IPS DF 6.9 (cell line): ENCODE data around the gene TNS4.

Source experiments
- DNase-seq: peaks from one replicate; pipeline ENCODE4 v3.0.0-alpha.2; 2013; ENCODE audit warnings: low read depth, low spot score
- H3K27ac ChIP-seq: one replicate; pipeline ENCODE4 v1.5.1; 2013; ENCODE audit warnings: low read length, control low read depth
- H3K27me3 ChIP-seq: 2 replicates; pipeline ENCODE4 v1.6.1; 2013; ENCODE audit warnings: mild to moderate bottlenecking, low read length; ENCODE audit not compliant: control insufficient read depth, insufficient read depth
- H3K36me3 ChIP-seq: 2 replicates; pipeline ENCODE4 v1.6.1; 2013; ENCODE audit warnings: low read length; ENCODE audit not compliant: control insufficient read depth, insufficient read depth
- H3K4me1 ChIP-seq: 2 replicates; pipeline ENCODE4 v1.6.1; 2013; ENCODE audit warnings: low read length; ENCODE audit not compliant: control insufficient read depth, insufficient read depth
- H3K4me3 ChIP-seq: 2 replicates; pipeline ENCODE4 v1.5.1; 2013; ENCODE audit warnings: mild to moderate bottlenecking, low read length
- H3K9me3 ChIP-seq: 2 replicates; pipeline ENCODE4 v1.6.1; 2013; ENCODE audit warnings: low read length, inconsistent platforms; ENCODE audit not compliant: control insufficient read depth, insufficient read depth
- WGBS: extraction: QIAGEN DNeasy Blood & Tissue Kit; methylation state at CpG from one replicate; pipeline ENCODE4 v1.1.7; 2013; ENCODE audit warnings: mixed read lengths, missing lambda C conversion rate; ENCODE audit not compliant: insufficient read length, insufficient coverage; 5-methylcytosine and 5-hydroxymethylcytosine counted together

Gene TNS4

DNA sequence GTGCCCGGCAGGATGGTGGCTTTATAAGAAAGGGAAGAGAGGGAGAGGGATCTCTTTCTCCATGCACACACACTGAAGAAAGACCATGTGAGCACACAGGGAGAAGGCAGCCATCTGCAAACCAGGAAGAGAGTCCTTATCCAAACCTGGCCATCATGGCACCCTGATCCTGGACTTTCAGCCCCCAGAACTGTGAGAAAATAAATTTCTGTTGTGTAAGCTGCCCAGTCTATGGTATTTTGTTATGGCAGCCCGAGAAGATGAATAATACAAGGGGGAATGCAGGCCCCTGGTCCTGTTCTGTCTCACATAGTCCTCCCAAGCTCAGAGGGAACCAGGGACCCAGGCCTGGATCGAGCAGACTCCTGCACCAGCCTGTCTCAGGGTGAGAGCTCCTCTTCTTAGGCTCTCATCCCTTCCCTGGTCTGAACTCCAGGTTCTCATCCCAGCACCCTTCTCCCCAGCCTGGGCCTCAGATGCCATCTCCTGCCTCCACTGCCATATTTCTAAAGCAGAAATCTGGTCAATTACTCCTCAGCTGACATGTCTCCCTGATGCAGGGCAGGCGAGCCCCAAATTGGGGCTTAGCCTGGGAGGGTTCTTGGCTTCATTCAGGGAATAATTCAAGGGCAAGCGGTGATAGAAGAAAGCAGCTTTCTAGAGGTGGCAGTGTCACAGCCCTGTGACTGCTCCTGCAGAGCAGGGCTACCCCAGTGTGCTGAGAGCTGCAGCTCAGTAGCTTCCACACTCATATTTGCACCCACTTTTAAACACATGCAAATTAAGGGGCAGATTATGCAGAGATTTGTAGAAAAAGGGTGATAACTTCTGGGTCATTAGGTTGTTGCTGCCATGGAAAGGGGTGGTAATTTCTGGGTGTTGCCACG lies 29.3 kb downstream of the TNS4 start:
- WGBS = no CpG with 5 or more reads among the region's 6 CpGs
- no peaks in the 10 kb centered on the region for H3K9me3 ChIP-seq
- H3K36me3 ChIP-seq = no peaks in the 10 kb centered on the region
- no peak for DNase-seq
- H3K4me1 ChIP-seq = peaks cover 5% of the 10 kb centered on the region
- no peaks in the 10 kb centered on the region for H3K27me3 ChIP-seq
- no peak overlapping the region for H3K27ac ChIP-seq
- no peak overlapping the region for H3K4me3 ChIP-seq

DNA sequence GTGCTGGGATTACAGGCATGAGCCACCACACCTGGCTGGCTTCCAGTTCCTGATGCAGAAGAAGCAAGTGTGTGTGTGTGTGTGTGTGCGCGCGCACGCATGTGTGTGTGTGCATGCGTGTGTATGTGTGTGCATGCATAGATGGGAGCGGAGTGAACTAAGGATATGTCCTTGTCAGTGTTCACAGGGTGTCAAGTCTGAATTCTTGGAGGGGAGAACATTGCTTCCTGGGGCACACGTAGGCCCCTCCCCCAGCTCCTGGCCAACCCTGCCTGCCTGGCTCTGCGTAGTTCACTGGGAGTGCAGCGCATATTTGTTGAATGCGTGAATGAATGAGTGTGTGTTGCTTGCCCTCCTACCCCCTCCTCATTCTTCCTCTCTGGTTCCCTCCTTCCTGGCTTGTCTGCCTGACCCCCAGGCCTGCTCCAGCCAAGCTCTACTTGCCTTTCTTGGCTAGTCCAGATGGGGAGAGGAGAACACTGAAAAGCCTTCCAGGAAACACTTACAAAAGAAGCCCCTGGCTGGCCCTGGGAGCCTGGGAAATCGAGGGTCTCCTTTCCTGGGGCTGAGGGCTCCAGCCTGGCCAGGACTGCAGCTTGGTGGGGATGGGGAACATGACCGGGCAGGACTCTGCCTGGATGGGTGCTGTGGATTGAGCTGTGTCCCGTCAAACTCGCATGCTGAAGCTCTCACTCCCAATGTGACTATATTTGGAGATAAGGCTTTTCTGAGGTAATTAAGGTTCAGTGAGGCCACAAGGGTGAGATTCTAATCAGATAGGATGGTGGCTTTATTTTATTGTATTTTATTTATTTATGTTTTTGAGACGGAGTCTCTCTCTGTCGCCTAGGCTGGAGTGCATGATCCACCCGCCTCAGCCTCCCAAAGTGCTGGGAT lies 30.2 kb downstream of the TNS4 start:
- Histone ChIP-seq H3K9me3 (no peaks in the 10 kb centered on the region), H3K4me1 (peaks cover 5% of the 10 kb centered on the region), H3K4me3 (no peak overlapping the region), H3K27me3 (no peaks in the 10 kb centered on the region), H3K36me3 (no peaks in the 10 kb centered on the region), H3K27ac (no peak overlapping the region)
- WGBS = no CpG with 5 or more reads among the region's 17 CpGs
- DNase-seq = no peak

DNA sequence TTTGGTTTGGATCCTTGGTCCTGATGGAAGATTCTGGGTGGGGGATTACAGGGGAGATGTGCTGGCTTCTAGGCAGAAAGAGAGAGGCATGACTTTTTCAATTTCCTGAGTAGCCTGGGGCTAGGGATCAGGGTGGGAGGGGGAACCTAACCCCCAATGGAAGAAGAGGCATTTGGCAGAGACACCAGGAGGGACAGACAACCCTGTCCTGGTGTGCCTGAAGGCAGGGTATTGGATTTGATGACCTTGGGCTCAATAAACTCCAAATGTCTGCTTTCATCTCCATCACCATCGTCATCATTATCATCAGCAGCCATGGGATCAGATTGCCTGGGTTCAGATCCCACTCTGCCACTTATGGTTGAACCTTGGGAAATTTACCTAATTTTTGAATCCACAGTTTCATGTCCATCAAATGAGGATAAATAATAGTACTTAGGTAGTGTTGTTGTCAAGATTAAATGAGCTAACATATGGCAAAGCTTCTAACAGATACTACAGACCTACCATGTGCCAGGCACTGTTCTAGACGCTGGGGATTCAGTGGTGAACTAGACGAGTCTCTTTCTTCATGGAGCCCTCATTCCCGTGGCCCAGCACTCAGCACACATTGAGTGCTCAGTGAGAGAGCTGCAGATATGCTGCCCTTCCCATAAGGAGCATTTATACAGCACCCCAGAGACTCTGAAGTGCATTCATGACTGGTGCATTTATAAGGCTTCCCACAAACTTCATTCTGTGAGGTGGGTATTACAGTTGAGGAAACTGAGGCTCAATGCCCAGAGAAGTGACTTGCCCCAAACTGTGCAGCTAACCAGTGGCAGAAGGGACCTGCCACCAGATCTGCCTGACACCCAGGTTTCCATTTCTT lies 31.4 kb downstream of the TNS4 start:
- H3K9me3 ChIP-seq = no peaks in the 10 kb centered on the region
- H3K36me3 ChIP-seq = no peaks in the 10 kb centered on the region
- DNase-seq = no peak
- no peaks in the 10 kb centered on the region for H3K27me3 ChIP-seq
- WGBS = no CpG with 5 or more reads among the region's 4 CpGs
- no peak overlapping the region for H3K27ac ChIP-seq
- no peak overlapping the region for H3K4me3 ChIP-seq
- H3K4me1 ChIP-seq = no peaks in the 10 kb centered on the region

DNA sequence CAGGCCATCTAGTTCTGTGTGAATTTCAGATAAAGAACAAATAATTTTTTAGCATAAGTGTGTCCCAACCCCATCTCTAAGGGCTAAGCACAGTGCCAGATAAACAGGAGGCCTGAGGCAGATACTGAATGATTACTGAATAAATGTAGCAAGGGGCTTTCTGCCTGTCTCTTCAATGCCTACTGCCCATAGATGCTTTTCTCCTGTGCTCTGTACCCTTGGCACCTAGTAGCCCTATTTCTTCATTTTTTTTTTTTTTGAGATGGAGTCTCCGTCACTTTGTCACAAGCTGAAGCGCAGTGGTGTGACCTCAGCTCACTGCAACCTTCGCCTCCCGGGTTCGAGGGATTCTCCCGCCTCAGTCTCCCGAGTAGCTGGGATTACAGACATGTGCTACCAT lies 32.9 kb downstream of the TNS4 start:
- no peak overlapping the region for H3K27ac ChIP-seq
- DNase-seq = no peak
- no peak overlapping the region for H3K4me3 ChIP-seq
- no peaks in the 10 kb centered on the region for H3K4me1 ChIP-seq
- no CpG with 5 or more reads among the region's 7 CpGs for WGBS
- H3K27me3 ChIP-seq = no peaks in the 10 kb centered on the region
- H3K9me3 ChIP-seq = no peaks in the 10 kb centered on the region
- no peaks in the 10 kb centered on the region for H3K36me3 ChIP-seq

DNA sequence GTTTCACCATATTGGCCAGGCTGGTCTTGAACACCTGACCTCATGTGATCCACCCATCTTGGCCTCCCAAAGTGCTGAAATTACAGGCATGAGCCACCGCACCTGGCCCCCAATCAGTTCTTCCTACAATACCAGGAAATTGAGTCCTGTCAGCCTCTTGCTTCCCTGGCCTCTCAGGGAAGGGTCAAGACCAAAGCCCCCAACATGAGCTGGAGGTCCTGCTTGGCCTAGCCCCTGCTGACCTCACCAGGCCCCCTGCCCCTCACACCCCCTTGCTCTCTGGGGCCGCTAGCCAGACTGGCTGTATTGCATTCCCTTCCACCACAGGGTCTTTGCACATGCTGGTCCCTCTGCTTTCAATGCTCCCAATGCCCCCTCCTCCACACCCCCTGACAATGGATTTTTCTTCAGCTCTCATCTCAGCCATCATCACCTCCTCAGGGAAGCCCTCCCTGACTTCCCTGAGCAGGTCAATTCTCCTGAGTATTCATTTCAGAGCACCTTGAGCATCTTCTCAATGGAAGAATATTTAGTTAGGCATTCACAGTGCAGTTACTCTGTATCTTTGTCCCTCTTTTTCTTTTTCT lies 34.0 kb downstream of the TNS4 start:
- H3K4me3 ChIP-seq = no peak overlapping the region
- no peaks in the 10 kb centered on the region for H3K9me3 ChIP-seq
- no peak for DNase-seq
- 0 out of 2 replicates have a peak, but pooled peaks cover 5% of the 10 kb centered on the region for H3K4me1 ChIP-seq
- H3K36me3 ChIP-seq = no peaks in the 10 kb centered on the region
- no peak overlapping the region for H3K27ac ChIP-seq
- no CpG with 5 or more reads among the region's 2 CpGs for WGBS
- H3K27me3 ChIP-seq = no peaks in the 10 kb centered on the region

GRCh38 chr17:40466298-40466971 lies 35.0 kb downstream of the TNS4 start:
- 0 out of 2 replicates have a peak, but pooled peaks cover 5% of the 10 kb centered on the region for H3K4me1 ChIP-seq
- WGBS = no CpG with 5 or more reads among the region's 11 CpGs
- H3K27ac ChIP-seq = no peak overlapping the region
- H3K9me3 ChIP-seq = no peaks in the 10 kb centered on the region
- H3K27me3 ChIP-seq = no peaks in the 10 kb centered on the region
- H3K4me3 ChIP-seq = no peak overlapping the region
- no peaks in the 10 kb centered on the region for H3K36me3 ChIP-seq
- no peak for DNase-seq

DNA sequence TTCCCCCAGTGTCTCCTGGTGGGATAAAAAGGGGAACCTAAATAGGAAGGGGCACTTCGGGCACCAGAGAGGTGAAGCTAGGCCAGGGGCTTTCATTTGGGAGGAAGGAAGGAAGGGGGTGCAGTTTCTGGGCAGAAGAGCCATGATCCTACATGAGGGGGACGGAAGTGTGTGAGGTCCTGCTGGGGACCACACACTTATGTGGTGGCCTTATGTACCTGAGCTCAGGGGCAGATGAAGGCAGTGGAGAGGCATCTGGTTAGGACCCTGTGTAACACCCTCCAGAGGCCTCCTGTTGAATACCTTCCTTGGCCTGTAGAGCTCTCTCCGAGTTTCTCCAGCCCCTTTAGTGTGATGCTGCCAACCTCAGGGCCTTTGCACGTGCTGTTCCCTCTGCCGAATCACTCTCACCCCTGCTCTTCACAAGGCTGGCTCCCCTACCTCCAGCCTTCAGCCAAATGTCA lies 37.0 kb downstream of the TNS4 start:
- no peaks in the 10 kb centered on the region for H3K9me3 ChIP-seq
- no CpG with 5 or more reads among the region's 5 CpGs for WGBS
- no peak overlapping the region for H3K27ac ChIP-seq
- no peak for DNase-seq
- H3K4me1 ChIP-seq = 0 out of 2 replicates have a peak, but pooled peaks cover 8% of the 10 kb centered on the region
- no peak overlapping the region for H3K4me3 ChIP-seq
- H3K36me3 ChIP-seq = no peaks in the 10 kb centered on the region
- no peaks in the 10 kb centered on the region for H3K27me3 ChIP-seq

DNA sequence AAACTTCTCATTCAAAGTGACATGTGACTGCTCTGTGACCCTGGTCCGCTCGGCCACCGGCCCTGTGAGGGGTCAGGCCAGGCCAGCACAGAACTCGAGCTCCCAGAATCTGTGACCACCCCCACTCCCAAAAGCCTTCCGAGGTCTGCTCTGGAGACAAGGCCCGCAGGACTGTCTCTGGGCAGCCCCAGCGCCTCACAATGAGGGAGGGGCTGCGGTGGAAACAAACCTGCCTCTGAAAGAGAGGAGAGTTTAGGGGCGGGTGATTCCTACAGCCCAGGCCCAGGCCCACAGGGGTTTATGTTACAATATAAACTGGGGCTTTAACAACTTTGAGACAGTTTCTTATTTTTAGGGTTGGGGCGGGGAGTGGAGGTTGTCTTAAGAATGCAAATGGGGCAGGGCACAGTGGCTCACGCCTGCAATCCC lies 38.3 kb downstream of the TNS4 start:
- no peaks in the 10 kb centered on the region for H3K27me3 ChIP-seq
- H3K4me1 ChIP-seq = peaks cover 9% of the 10 kb centered on the region
- no peaks in the 10 kb centered on the region for H3K9me3 ChIP-seq
- H3K36me3 ChIP-seq = no peaks in the 10 kb centered on the region
- no peak overlapping the region for H3K27ac ChIP-seq
- H3K4me3 ChIP-seq = no peak overlapping the region
- WGBS = no CpG with 5 or more reads among the region's 11 CpGs
- DNase-seq = no peak

GRCh38 chr17:40462343-40463121 lies 38.9 kb downstream of the TNS4 start:
- no peaks in the 10 kb centered on the region for H3K27me3 ChIP-seq
- H3K4me1 ChIP-seq = peaks cover 11% of the 10 kb centered on the region
- no peak overlapping the region for H3K27ac ChIP-seq
- H3K9me3 ChIP-seq = no peaks in the 10 kb centered on the region
- no CpG with 5 or more reads among the region's 9 CpGs for WGBS
- no peak overlapping the region for H3K4me3 ChIP-seq
- H3K36me3 ChIP-seq = no peaks in the 10 kb centered on the region
- DNase-seq = no peak
